ENCODE results near the gene PEX12. TPM values are rescaled to one million over a fixed set of nuclear protein-coding genes. Genes with fewer than 3 reads are reported as not detected.
"Not testable (repeated sequence)": the region's sequence is repeated elsewhere in the genome, so short reads cannot be mapped to it uniquely, and the experiment has no call there.

PEX12 gene
- total RNA-seq, 2 donors from 2014 or later: 8.7 to 8.9 TPM

GRCh38 chr17:35534576-35535093, 43.7 kb downstream of the PEX12 start:
- Histone ChIP-seq H3K4me3 (no peak overlapping the region), H3K36me3 (no peaks in the 10 kb centered on the region), H3K9me3 (no peaks in the 10 kb centered on the region), H3K27ac (no peak overlapping the region), H3K4me1 (peaks cover 3 to 16% of the 10 kb centered on the region in 2 donors), H3K27me3 (no peaks in the 10 kb centered on the region)
- DNase-seq (ENCODE audit: low spot score): no peak
- TF ChIP-seq, protein P1, sequence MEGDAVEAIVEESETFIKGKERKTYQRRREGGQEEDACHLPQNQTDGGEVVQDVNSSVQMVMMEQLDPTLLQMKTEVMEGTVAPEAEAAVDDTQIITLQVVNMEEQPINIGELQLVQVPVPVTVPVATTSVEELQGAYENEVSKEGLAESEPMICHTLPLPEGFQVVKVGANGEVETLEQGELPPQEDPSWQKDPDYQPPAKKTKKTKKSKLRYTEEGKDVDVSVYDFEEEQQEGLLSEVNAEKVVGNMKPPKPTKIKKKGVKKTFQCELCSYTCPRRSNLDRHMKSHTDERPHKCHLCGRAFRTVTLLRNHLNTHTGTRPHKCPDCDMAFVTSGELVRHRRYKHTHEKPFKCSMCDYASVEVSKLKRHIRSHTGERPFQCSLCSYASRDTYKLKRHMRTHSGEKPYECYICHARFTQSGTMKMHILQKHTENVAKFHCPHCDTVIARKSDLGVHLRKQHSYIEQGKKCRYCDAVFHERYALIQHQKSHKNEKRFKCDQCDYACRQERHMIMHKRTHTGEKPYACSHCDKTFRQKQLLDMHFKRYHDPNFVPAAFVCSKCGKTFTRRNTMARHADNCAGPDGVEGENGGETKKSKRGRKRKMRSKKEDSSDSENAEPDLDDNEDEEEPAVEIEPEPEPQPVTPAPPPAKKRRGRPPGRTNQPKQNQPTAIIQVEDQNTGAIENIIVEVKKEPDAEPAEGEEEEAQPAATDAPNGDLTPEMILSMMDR (IDR thresholded peaks at IDR 0.05): no peak

- Histone ChIP-seq H3K9me3 (no peaks in the 10 kb centered on the region), H3K4me3 (no peak overlapping the region), H3K36me3 (no peaks in the 10 kb centered on the region), H3K27me3 (no peaks in the 10 kb centered on the region), H3K4me1 (no peaks in the 10 kb centered on the region), H3K27ac (no peak overlapping the region)
- TF ChIP-seq, protein P1 (IDR thresholded peaks at IDR 0.05): no peak
- DNase-seq (ENCODE audit: low spot score): no peak
Observed at GRCh38 chr17:35531160-35531559, 47.2 kb downstream of the PEX12 start.

GRCh38 chr17:35529866-35530265, 48.5 kb downstream of the PEX12 start:
- H3K9me3 ChIP-seq: no peaks in the 10 kb centered on the region
- no peak overlapping the region for H3K4me3 ChIP-seq
- H3K36me3 ChIP-seq: no peaks in the 10 kb centered on the region
- DNase-seq (ENCODE audit: low spot score): no peak
- H3K27ac ChIP-seq: no peak overlapping the region
- H3K4me1 ChIP-seq: no peaks in the 10 kb centered on the region
- TF ChIP-seq, protein P1 (IDR thresholded peaks at IDR 0.05): no peak
- no peaks in the 10 kb centered on the region for H3K27me3 ChIP-seq

GRCh38 chr17:35529326-35529725, 49.0 kb downstream of the PEX12 start:
- not testable (repeated sequence) for H3K27me3 ChIP-seq; H3K36me3 ChIP-seq; H3K4me3 ChIP-seq; H3K9me3 ChIP-seq; H3K27ac ChIP-seq; H3K4me1 ChIP-seq; DNase-seq (ENCODE audit: low spot score)

Other genes with a start within 250 kb of the PEX12 start
- 10 to 100 TPM; 19.8 to 20.8 TPM for gene SLFN11, start 204.9 kb downstream of the PEX12 start, total RNA-seq
- 1 to 10 TPM; 3.4 to 3.6 TPM for gene SLFN12, start 146.1 kb downstream of the PEX12 start, total RNA-seq
- gene SLFN13, start 129.8 kb downstream of the PEX12 start, total RNA-seq: 1 to 10 TPM; 1.1 to 1.3 TPM
- under 1 TPM; 0.22 to 0.59 TPM for gene SLFN12L, start 40.9 kb downstream of the PEX12 start, total RNA-seq
- gene SLFN14, start 17.8 kb downstream of the PEX12 start, total RNA-seq: not detected
- 10 to 100 TPM; 79.8 to 80.1 TPM for gene AP2B1, start 8.8 kb upstream of the PEX12 start, total RNA-seq
- gene RASL10B, start 153.1 kb upstream of the PEX12 start, total RNA-seq: 10 to 100 TPM; 39.2 to 61.9 TPM
- gene GAS2L2, start 174.7 kb upstream of the PEX12 start, total RNA-seq: not detected
- not detected for gene C17orf50, start 182.3 kb upstream of the PEX12 start, total RNA-seq
- gene MMP28, start 217.1 kb upstream of the PEX12 start, total RNA-seq: 10 to 100 TPM; 10.5 to 14.9 TPM
- 10 to 100 TPM; 25.7 to 31.7 TPM for gene TAF15, start 230.9 kb upstream of the PEX12 start, total RNA-seq